ENCODE measurements around the gene PTGES3L. TPM values are rescaled to one million over a fixed set of nuclear protein-coding genes. Genes with fewer than 3 reads are reported as not detected.
"Not testable (repeated sequence)": the region's sequence is repeated elsewhere in the genome, so short reads cannot be mapped to it uniquely, and the experiment has no call there.

Gene PTGES3L
- total and polyA plus RNA-seq, 2 donors from 2014 or later = 0.85 to 1.2 TPM

- TF ChIP-seq CTCF (IDR thresholded peaks at IDR 0.05; ENCODE audit: borderline replicate concordance, extremely low read depth, insufficient read depth) = peak; percentile 91
- DNase-seq (peak; percentile 99 to 100 (median 99)), FAIRE-seq (peak; percentile 98)
- Histone ChIP-seq H3K27me3 (ENCODE audit: control insufficient read depth, insufficient read depth, low read length) (no peaks in the 10 kb centered on the region), H3K36me3 (ENCODE audit: control insufficient read depth in 2 of 3, insufficient read depth in 3 of 3, low read length in 3 of 3) (peaks cover 6 to 34% (median 9%) of the 10 kb centered on the region in 3 donors), H3K9ac (ENCODE audit: low read length in 3 of 3) (peak within 1 kb of the TSS; percentile 70 to 96 (median 94)), H3K27ac (ENCODE audit: low read depth in 2 of 2, low read length in 2 of 2) (peak within 1 kb of the TSS; percentile 71 to 85), H3K9me3 (ENCODE audit: control insufficient read depth in 2 of 3, insufficient read depth in 1 of 3, low read length in 3 of 3) (no peaks in the 10 kb centered on the region), H3K4me3 (ENCODE audit: low read length in 3 of 3) (peak within 1 kb of the TSS; percentile 73 to 96 (median 79)), H3K4me1 (ENCODE audit: control insufficient read depth in 2 of 3, insufficient read depth in 2 of 3, low read depth in 1 of 3, low read length in 3 of 3) (peaks cover 6 to 12% (median 12%) of the 10 kb centered on the region in 3 donors)
- intact Hi-C loops (cut with DNase I) = no loop called here
These were observed 18.4 kb upstream of the PTGES3L start, which contains the start of gene RPL27 for GRCh38 chr17:42997984-42998938. TSS of gene RPL27 (plus strand) at chr17:42998419. CDS start at chr17:42998751, 332 bp downstream.

GRCh38 chr17:42997390-42997983, 17.6 kb upstream of the PTGES3L start:
- no peak for FAIRE-seq
- peak overlapping the region; percentile 35 to 73 (median 52) for H3K4me3 ChIP-seq (ENCODE audit: low read length in 3 of 3)
- peaks cover 6 to 12% (median 12%) of the 10 kb centered on the region in 3 donors for H3K4me1 ChIP-seq (ENCODE audit: control insufficient read depth in 2 of 3, insufficient read depth in 2 of 3, low read depth in 1 of 3, low read length in 3 of 3)
- DNase-seq = no peak
- H3K36me3 ChIP-seq (ENCODE audit: control insufficient read depth in 2 of 3, insufficient read depth in 3 of 3, low read length in 3 of 3) = peaks cover 10 to 29% (median 11%) of the 10 kb centered on the region in 3 donors
- H3K27ac ChIP-seq (ENCODE audit: low read depth in 2 of 2, low read length in 2 of 2) = peak overlapping the region in 1 of 2 donors; percentile 49
- no peaks in the 10 kb centered on the region for H3K27me3 ChIP-seq (ENCODE audit: control insufficient read depth, insufficient read depth, low read length)
- peak overlapping the region; percentile 17 to 64 (median 34) for H3K9ac ChIP-seq (ENCODE audit: low read length in 3 of 3)
- intact Hi-C loops (cut with DNase I) = no loop called here
- H3K9me3 ChIP-seq (ENCODE audit: control insufficient read depth in 2 of 3, insufficient read depth in 1 of 3, low read length in 3 of 3) = no peaks in the 10 kb centered on the region
- no peak for TF ChIP-seq CTCF (IDR thresholded peaks at IDR 0.05; ENCODE audit: borderline replicate concordance, extremely low read depth, insufficient read depth)

- intact Hi-C loops (cut with DNase I); DNase-seq; FAIRE-seq: not testable (repeated sequence)
These were observed 14.0 kb upstream of the PTGES3L start for GRCh38 chr17:42993913-42994312.

GRCh38 chr17:42992872-42993271, 13.0 kb upstream of the PTGES3L start:
- Histone ChIP-seq H3K27me3 (ENCODE audit: control insufficient read depth, insufficient read depth, low read length) (no peaks in the 10 kb centered on the region), H3K27ac (ENCODE audit: low read depth in 2 of 2, low read length in 2 of 2) (no peak overlapping the region), H3K9ac (ENCODE audit: low read length in 3 of 3) (no peak overlapping the region), H3K36me3 (ENCODE audit: control insufficient read depth in 2 of 3, insufficient read depth in 3 of 3, low read length in 3 of 3) (peaks cover 7 to 37% (median 32%) of the 10 kb centered on the region in 3 donors), H3K9me3 (ENCODE audit: control insufficient read depth in 2 of 3, insufficient read depth in 1 of 3, low read length in 3 of 3) (no peaks in the 10 kb centered on the region), H3K4me1 (ENCODE audit: control insufficient read depth in 2 of 3, insufficient read depth in 2 of 3, low read depth in 1 of 3, low read length in 3 of 3) (peaks cover 3 to 4% (median 3%) of the 10 kb centered on the region in 3 donors), H3K4me3 (ENCODE audit: low read length in 3 of 3) (no peak overlapping the region)
- DNase-seq = no peak
- intact Hi-C loops (cut with DNase I) = no loop called here
- TF ChIP-seq CTCF (IDR thresholded peaks at IDR 0.05; ENCODE audit: borderline replicate concordance, extremely low read depth, insufficient read depth) = no peak
- FAIRE-seq = no peak

More at GRCh38 chr17:42993913-42994312, 14.0 kb upstream of the PTGES3L start:
- H3K27me3 ChIP-seq (ENCODE audit: control insufficient read depth, insufficient read depth, low read length); H3K9me3 ChIP-seq (ENCODE audit: control insufficient read depth in 2 of 3, insufficient read depth in 1 of 3, low read length in 3 of 3); H3K4me3 ChIP-seq (ENCODE audit: low read length in 3 of 3); H3K4me1 ChIP-seq (ENCODE audit: control insufficient read depth in 2 of 3, insufficient read depth in 2 of 3, low read depth in 1 of 3, low read length in 3 of 3); H3K9ac ChIP-seq (ENCODE audit: low read length in 3 of 3); H3K27ac ChIP-seq (ENCODE audit: low read depth in 2 of 2, low read length in 2 of 2): not testable (repeated sequence)
- peaks cover 7 to 33% (median 29%) of the 10 kb centered on the region in 3 donors for H3K36me3 ChIP-seq (ENCODE audit: control insufficient read depth in 2 of 3, insufficient read depth in 3 of 3, low read length in 3 of 3)

All from kidney (tissue), 14 donors.